ENCODE data around the gene ADO.

GRCh38 chr10:62796896-62797295, 7.6 kb upstream of the ADO start:
- TF ChIP-seq CTCF (IDR thresholded peaks at IDR 0.05) = no peak
- no peak for TF ChIP-seq POLR2A (IDR thresholded peaks at IDR 0.05)
